Measurements from ENCODE around the gene FTO. TPM values are rescaled to one million over a fixed set of nuclear protein-coding genes. Genes with fewer than 3 reads are reported as not detected.

FTO gene
- total and polyA plus RNA-seq, 2 of the 13 experiments (the other 11 are each of a cell fraction or from before 2014, with no cell fraction given) = 41.6 to 55.8 TPM

DNA sequence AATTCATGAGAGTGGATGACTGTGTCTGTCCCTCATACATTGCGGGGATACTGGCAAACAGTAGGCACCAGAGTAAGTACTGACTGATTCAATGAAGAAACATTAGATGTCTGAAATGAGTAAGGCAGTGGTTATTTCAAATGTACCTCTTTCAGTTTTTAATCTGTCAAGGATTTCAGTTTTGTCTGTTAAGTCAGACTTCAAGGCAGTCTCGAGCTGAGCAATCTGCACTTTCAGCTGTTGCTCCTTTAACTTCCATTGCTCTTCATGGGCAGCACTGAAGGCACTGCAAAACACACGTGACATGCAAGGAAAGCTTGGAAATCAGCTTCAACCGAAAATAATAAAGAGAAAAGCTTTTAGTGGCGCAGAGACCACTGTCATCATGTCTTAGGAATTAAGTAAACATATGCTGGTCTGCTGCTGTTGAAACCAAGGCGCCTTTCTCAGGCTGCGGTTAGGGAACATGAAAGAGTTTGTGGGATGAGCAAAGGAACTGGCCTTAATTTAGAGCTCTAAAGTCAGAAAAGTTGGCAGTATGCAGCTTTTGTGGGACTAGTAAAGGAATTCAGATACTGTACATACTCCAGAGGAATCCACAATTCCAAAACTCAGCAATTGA, 39.1 kb upstream of the FTO start:
- no peaks in the 10 kb centered on the region for H3K79me2 ChIP-seq (ENCODE audit: insufficient read depth, low read length)
- no TSS peak for BruUV-seq (replicated peaks)
- intact Hi-C loops (cut with micrococcal nuclease; ENCODE audit: unreplicated experiment) = no loop called here
- H4K20me1 ChIP-seq (ENCODE audit: insufficient read depth, low read length) = no peaks in the 10 kb centered on the region
- H2AFZ ChIP-seq (ENCODE audit: low read length) = no peak overlapping the region
- FAIRE-seq = no peak
- H3K4me3 ChIP-seq (replicated peaks in 1 of 3; ENCODE audit: insufficient read depth in 1 of 3, low read depth in 2 of 3, low read length in 3 of 3) = no peak overlapping the region
- H3K36me3 ChIP-seq (replicated peaks in 1 of 2; ENCODE audit: control insufficient read depth in 1 of 2, insufficient read depth in 2 of 2, low read length in 2 of 2) = no peaks in the 10 kb centered on the region; a peak in 1 of 5 replicates
- TF ChIP-seq ZNF556 (CRISPR knock-in tag; IDR thresholded peaks at IDR 0.05; ENCODE audit: borderline replicate concordance) (no peak), ZNF317 (CRISPR knock-in tag; IDR thresholded peaks at IDR 0.05) (no peak), ZNF616 (CRISPR knock-in tag; IDR thresholded peaks at IDR 0.05; ENCODE audit: low read depth) (no peak)
- TF ChIP-seq, protein P1, sequence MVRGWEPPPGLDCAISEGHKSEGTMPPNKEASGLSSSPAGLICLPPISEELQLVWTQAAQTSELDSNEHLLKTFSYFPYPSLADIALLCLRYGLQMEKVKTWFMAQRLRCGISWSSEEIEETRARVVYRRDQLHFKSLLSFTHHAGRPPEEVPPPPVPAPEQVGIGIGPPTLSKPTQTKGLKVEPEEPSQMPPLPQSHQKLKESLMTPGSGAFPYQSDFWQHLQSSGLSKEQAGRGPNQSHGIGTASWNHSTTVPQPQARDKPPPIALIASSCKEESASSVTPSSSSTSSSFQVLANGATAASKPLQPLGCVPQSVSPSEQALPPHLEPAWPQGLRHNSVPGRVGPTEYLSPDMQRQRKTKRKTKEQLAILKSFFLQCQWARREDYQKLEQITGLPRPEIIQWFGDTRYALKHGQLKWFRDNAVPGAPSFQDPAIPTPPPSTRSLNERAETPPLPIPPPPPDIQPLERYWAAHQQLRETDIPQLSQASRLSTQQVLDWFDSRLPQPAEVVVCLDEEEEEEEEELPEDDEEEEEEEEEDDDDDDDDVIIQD (CRISPR knock-in tag; IDR thresholded peaks at IDR 0.05; ENCODE audit: low read depth) = no peak
- TF ChIP-seq, protein P2, sequence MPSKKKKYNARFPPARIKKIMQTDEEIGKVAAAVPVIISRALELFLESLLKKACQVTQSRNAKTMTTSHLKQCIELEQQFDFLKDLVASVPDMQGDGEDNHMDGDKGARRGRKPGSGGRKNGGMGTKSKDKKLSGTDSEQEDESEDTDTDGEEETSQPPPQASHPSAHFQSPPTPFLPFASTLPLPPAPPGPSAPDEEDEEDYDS (CRISPR knock-in tag; IDR thresholded peaks at IDR 0.05) = no peak
- TF ChIP-seq, protein P3, sequence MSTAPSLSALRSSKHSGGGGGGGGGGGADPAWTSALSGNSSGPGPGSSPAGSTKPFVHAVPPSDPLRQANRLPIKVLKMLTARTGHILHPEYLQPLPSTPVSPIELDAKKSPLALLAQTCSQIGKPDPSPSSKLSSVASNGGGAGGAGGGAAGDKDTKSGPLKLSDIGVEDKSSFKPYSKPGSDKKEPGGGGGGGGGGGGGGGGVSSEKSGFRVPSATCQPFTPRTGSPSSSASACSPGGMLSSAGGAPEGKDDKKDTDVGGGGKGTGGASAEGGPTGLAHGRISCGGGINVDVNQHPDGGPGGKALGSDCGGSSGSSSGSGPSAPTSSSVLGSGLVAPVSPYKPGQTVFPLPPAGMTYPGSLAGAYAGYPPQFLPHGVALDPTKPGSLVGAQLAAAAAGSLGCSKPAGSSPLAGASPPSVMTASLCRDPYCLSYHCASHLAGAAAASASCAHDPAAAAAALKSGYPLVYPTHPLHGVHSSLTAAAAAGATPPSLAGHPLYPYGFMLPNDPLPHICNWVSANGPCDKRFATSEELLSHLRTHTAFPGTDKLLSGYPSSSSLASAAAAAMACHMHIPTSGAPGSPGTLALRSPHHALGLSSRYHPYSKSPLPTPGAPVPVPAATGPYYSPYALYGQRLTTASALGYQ (CRISPR knock-in tag; IDR thresholded peaks at IDR 0.05) = no peak
- ChIA-PET CTCF (ENCODE audit: low intra/inter-chr PET ratio, low total read pairs) (no interaction called here), POLR2A (no interaction called here)
- ATAC-seq = no peak
- no peak overlapping the region for H3K27ac ChIP-seq (ENCODE audit: extremely low read length, insufficient read depth, low read length)
- no peak for DNase-seq (ENCODE audit: low spot score)
- H3K27me3 ChIP-seq (ENCODE audit: control insufficient read depth in 1 of 2, insufficient read depth in 2 of 2, low read length in 2 of 2) = no peaks in the 10 kb centered on the region
- in situ Hi-C loops (cut with HindIII; ENCODE audit: extremely low pct_ligation_motif_present, low pct_unique_long_range_greater_than_20kb) = no loop called here
- H3K4me2 ChIP-seq (ENCODE audit: low read depth, low read length) = no peak overlapping the region
- H3K9me3 ChIP-seq (ENCODE audit: low read length) = no peaks in the 10 kb centered on the region
- WGBS (ENCODE audit: low lambda C conversion rate) = 82% methylated on average over 7 of the region's 7 CpGs
- H3K4me1 ChIP-seq (ENCODE audit: insufficient read depth, low read length) = peaks cover 8% of the 10 kb centered on the region
- H3K9ac ChIP-seq (ENCODE audit: insufficient read depth, low read depth, low read length) = no peak overlapping the region
